GM12864 (cell line): ENCODE data around the gene TRIM69.
"Not testable (repeated sequence)": the region's sequence is repeated elsewhere in the genome, so short reads cannot be mapped to it uniquely, and the experiment has no call there.

Experiments used
- DNase-seq: peaks from one replicate; pipeline ENCODE4 v3.0.0-alpha.2; 2011; ENCODE audit warnings: low read depth
- H3K4me3 ChIP-seq: 2 replicates; pipeline ENCODE4 v1.5.1; 2011; ENCODE audit warnings: mild to moderate bottlenecking, low read depth, low read length, control low read depth
- CTCF ChIP-seq: IDR thresholded peaks from 2 replicates; pipeline ENCODE4 v1.5.1; 2011; ENCODE audit warnings: low read depth, mild to moderate bottlenecking, moderate library complexity, low read length, control low read depth, inconsistent platforms; ENCODE audit errors: missing control alignments

TRIM69 gene

GRCh38 chr15:44775953-44776352, 39.6 kb downstream of the TRIM69 start:
- DNase-seq, result no peak
- no peak overlapping the region for H3K4me3 ChIP-seq
- TF ChIP-seq CTCF, result no peak

GRCh38 chr15:44779761-44780160, 43.4 kb downstream of the TRIM69 start:
- DNase-seq, result no peak
- TF ChIP-seq CTCF, result no peak
- H3K4me3 ChIP-seq, result no peak overlapping the region

GRCh38 chr15:44780608-44781007, 44.3 kb downstream of the TRIM69 start:
- H3K4me3 ChIP-seq, result no peak overlapping the region
- no peak for TF ChIP-seq CTCF
- DNase-seq, result no peak

DNA sequence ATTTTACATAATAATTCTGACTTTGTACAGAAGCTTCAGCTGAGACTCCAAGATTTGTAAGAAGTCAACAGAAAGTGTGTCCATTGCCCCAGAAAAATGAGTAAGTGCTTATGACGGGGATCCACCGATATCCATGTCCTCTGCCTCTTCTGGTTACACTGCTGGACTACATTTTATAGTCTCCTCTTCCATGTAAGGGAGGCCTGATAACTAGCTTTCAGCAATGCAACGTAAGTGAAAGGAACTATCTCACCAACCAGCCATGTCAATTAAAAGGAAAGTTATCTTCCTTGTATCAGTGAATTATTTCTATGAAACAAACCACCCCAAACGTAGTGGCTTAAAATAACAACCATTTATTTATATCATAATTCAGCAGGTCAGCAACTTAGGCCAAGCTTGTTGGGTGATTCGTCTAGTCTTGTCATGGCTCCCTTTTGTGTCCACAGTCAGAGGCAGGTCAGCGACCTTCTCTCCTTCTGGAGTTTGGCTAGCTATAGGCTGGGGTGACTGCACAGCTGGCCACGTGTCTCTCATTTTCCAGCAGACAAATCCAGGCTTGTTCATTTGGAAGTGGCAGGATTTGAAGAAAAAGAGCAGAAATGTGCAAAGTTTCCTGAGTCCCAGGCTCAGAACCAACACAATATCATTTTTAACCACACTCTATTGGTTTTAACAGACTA, 44.9 kb downstream of the TRIM69 start:
- no peak for DNase-seq
- TF ChIP-seq CTCF, result no peak
- H3K4me3 ChIP-seq, result no peak overlapping the region

- no peak for DNase-seq
- H3K4me3 ChIP-seq, result no peak overlapping the region
- TF ChIP-seq CTCF, result no peak
Measured at GRCh38 chr15:44782516-44782915, 46.2 kb downstream of the TRIM69 start.

- peak overlapping the region; percentile 74 for H3K4me3 ChIP-seq
Measured at GRCh38 chr15:44784918-44785274, 48.6 kb downstream of the TRIM69 start.

DNA sequence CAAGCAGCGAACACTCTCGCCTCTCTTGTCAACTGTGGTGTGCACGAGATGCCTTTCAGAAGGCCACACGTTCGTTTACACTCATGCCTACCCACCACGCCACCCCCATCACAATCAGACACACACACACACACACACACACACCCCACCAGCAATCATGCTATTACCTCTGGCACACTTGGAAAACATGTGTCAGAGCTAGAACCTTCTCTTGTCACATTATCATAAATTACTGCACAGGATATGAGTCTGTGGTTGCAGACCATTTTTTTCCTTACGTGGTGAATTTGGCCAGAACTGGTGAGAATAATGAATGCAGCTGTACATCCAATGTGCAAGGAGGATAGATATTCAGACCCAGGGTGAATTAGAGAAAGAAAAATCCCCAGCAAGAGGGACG, 52.4 kb downstream of the TRIM69 start:
- no peak for DNase-seq

More at GRCh38 chr15:44784918-44785274, 48.6 kb downstream of the TRIM69 start:
- DNase-seq, result not testable (repeated sequence)

More for the DNA sequence above, 52.4 kb downstream of the TRIM69 start:
- no peak overlapping the region for H3K4me3 ChIP-seq
- TF ChIP-seq CTCF, result no peak
